Measurements from ENCODE around the gene TLL2.

TLL2 gene

DNA sequence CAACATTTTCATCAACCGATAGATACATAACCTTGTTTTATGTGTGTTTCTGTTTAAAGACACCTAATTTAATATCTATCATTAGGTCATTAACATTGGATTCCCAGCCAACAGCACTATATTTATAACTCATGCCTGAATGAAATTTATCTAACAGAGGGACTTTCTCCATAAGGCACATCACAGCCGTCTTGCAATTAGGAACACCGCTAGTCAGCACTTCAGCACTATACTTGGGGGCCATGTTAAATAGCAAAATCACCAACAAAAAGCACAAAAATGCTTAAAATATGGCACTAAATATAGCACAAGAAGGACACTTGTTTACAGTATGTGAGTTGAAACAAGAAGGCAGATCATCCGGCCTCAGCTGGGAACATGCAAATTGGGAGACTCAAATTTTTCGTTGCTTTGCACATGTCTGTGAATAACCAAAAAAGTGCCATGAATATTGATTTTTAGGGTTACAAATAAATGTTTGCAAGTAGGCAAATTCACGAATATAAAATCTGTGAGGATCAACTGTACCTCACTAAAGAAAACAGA lies 51.0 kb downstream of the TLL2 start:
- no peak for DNase-seq

DNA sequence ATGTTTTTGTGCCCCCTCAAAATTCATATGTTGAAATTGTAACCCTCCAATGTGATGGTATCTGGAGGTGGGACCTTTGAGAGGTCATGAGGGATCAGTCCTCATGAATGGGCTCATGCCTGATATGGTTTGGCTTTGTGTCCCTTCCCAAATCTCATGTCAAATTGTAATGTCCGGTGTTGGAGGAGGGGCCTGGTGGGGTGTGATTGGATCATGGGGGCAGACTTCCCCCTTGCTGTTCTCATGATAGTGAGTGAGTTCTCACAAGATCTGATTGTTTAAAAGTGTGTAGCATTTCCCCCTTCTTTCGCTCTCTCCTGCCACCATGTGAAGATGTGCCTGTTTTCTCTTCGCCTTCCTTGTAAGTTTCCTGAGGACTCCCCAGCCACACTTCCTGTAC lies 53.4 kb downstream of the TLL2 start:
- no peak for DNase-seq

DNA sequence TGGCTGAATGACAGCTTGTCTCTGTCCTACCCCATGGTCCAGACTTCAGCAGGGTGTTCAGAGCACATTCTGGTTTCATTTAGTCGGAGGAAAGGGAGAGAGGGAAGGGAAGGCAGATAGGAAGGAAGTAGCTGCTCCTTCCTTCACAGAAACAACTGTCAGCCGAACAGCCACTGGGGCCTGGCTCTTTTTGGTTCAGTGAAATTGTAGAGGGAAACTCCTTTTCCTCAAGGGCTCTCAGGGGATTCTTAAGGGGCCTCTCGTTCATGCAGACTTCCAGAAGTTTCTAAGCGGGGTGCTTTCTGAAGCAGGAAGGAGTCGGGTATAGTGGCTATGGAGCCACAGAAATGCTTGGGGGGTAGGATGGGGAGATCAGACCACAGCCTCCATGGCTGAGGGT lies 56.4 kb downstream of the TLL2 start:
- no peak for DNase-seq

DNA sequence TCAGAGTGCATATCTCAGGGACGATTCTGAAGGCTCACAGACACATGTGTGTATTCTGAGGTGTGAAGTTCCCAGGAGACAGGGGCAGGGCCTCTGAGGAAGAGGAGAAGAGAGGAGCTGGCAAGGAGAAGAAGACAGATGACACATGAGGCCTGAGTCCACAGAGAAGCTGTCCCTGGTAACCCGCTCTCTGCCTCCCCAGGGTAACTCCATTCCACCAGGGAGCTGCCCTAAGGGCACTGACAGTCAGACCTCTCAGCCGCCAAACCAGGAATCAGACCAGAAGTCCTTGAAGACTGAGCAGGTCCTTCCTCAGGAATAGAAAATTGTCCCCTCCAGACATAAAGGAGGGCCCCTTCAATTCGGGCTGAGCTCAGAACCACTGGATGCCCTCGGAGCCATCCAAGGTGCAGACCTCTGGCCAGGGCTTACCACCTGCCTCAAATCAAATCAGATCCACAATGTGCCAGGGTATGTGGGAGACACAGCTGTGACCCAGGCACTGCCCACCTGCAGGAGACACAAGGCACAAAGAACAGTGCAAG lies 57.4 kb downstream of the TLL2 start:
- DNase-seq: no peak

DNA sequence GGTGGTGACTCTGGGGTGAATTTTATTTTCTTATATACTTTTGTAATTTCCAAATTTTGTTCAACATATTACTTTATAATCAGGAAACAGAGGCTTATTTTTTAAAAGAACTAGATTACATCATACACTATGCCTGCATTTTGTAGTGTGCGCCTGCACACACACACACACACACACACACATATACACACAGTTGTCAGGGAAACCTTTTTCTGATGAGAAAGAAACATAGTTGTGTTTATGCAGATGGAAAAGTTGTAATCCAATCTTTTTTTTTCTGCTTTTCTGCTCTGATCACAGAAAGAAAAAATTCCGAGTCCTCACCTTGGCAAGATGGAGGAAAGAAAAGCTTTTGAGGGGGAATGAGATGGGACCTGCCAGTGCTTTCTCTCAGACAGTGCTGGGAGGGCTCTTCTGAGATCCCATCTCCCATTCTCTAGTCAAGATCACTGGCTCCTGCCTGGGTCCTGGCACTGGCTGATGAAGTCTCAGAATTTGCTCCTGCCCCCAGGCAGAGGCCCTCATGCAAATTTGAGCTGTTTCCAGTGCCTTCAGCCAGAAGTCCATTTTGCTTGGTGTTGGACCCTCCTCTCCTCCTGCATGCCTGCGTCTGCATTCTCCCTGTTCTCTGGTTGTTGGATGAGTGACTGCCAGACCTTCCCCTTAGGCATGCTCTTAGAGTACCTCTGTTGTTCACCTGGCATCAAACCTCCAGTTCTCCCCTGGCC lies 59.7 kb downstream of the TLL2 start:
- no peak for DNase-seq

DNA sequence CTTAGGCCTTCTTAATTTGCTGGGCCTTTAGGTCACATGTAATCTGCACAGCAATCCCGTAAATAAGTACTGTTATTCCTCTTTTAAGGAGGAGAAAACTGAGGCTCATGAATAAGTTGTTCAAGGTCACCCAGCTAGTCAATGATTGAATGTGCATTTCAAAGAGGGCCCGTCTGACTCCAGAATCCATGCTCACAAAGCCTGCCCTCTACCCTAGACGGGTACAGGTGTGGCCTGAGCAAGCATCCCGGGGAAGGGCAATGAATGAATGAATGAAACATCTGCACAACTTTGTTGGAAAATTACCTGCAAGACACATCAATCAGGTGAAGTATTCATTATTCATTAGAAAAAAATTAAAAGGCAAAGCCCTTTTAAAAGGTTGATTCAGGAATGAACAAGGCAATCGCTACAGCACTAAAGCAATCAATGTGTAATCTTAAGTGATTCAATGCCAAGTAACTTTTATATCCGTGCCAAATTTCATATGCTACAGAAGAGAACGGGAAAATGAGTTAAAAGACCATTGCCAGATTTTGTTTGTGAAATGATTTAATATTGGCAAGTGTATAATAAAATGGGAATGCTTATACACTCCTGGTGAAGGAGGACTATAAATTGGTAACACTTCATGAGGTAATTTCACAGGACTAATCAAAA lies 61.1 kb downstream of the TLL2 start:
- DNase-seq: no peak

DNA sequence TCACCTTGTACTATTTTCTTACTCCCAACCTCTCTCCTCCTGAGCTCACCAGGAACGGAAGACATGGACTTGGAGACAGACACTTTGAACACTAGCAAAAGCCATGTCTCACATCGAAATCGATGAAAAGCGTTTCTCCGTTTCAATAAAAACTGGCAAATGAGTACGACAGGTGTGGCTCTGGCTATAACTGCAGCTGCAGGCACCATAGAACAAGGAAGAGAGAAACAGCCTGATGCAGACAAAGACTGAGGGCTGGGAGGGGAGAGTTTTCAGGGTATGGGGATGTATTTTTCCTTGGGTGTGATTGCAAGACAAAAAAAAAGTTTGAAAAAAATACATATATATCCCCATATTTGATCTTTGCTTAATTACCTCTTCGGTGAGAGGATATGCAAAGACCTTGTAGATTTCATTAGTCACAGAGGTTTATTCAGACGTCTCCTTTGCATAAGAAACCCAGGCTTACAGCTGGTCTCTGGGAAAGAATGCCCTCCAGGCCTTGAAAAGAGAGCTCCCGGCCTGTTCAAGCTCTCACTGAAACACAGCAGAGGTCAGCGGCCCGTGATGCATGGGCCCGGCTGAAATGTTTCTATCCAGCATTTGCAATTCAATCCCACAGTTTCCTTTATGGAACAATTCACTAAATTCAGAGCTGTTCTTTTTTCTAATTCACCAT lies 63.1 kb downstream of the TLL2 start:
- no peak for DNase-seq

DNA sequence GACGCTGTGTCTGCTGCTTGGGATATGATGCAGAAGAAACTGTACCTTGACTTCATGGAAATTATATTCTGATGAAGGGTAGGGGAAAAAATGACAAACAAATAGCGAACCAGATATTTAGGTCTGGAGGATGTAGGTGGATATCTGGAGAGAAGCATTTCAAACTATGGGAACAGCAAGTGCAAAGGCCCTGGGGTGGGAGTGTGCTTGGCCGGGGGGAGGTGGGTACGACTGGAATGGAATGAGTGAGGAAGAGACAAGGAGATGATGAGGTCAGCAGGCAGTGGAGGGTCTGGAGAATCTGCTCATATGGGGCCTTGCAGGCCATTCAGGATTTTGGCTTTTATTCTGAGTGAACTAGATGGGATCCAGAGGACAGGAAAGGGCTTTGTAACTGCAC lies 65.2 kb downstream of the TLL2 start:
- DNase-seq: no peak

DNA sequence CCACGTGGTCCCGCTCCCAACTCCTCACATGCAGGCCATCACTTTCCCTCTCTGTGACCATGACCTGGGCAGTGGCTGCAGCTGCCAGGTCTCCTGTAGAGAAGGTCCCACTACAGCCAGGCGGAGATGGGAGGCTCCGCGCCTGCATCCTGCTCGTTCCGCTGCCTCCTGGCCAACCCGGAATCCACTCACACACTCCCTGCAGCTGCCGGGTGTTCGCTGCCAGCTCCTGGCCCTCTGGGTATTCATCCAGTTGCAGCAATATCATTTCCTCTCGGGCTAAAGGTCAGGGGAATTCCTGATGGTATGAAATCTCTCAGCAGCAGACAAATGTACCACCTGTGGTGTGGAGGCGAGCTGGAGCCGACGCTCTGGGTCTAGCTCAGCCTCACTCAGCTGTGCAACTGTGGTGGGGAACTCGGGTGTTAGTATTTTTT lies 65.7 kb downstream of the TLL2 start:
- no peak for DNase-seq

DNA sequence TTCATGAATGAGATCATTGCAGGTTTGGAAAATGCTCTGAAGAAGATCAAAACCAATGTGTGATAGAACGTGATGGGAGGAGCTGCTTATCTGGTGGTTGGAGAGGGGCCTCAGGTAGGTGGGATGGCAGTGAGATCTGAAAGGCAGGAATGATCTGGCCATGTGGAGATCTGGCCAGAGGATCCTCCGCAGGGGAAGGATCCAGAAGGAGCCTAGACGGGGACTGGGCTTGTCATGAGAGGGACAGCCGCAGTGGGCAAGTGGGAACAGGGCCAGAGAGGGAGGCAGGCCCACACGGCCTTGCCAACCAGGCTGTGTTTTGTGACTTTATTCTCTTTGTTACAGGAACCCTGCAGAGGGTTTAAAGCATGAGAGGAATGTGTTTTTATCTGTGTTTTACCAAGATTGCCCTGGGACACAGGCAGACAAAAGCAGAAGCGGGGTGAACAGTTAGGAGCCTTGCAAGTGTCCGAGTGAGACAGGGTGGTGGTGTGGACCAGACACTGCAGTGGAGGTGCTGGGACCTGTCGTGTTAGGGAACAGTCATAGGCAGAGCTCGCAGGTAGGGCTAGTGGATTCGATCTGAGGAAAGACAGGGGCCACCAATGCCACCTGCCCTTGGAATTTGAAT lies 66.6 kb downstream of the TLL2 start:
- DNase-seq: no peak

DNA sequence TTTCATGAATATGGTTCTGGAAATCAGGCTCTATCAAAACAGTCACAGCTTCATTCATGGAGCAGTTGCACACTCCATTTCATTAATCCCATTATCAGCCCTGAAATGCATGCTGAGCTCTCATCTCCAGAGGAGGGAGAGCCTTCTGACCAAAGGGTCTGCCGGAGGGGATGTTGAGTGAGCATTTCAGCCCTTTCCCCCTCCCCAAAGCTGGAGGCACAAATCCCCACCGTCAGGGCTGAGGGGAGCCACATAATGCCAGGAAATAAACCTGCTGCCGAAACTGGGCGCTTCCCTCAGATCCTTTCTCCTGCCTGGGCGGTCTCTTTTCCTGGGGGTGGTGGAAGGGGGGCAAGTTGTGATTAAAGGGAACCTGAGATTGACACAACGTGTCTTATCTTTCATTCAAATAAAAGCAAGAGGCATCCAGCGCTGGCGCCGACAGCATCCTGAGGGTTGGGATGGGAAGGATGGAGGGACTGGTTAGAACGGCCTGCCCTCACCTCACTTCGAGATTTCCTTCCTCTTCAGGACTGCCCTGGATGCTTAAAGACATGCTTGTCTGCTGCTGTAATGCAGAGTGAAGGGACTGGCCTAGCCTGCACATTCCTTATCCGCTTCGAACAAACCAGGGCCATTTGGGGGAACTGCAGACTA lies 71.6 kb downstream of the TLL2 start:
- DNase-seq: no peak

DNA sequence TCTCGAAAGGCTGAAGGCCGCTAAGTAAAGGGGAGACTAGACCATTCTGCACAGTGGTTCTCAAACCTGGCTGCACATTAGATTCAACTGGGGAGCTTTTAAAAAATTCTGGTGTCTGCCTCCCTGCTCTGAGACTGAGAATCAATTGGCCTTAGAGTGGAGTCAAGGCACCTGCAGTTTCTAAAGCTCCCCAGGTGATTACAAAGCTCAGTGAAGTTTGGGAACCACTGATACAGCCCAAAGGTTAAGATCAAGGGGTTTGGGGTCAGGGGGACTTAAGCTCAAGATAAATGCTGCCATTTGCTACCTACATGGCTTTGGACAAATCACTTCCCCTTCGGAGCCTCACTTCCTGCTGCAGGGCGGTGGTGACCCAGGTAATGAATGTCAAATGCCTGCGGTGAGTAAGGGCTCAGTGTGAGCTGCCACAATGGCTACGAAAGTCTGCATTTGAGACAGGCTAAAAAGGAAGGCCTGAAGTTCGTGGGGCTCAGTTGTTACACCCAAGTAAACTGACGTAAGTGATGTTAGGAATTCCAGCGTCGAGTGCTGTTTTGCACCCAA lies 72.3 kb downstream of the TLL2 start:
- no peak for DNase-seq

DNA sequence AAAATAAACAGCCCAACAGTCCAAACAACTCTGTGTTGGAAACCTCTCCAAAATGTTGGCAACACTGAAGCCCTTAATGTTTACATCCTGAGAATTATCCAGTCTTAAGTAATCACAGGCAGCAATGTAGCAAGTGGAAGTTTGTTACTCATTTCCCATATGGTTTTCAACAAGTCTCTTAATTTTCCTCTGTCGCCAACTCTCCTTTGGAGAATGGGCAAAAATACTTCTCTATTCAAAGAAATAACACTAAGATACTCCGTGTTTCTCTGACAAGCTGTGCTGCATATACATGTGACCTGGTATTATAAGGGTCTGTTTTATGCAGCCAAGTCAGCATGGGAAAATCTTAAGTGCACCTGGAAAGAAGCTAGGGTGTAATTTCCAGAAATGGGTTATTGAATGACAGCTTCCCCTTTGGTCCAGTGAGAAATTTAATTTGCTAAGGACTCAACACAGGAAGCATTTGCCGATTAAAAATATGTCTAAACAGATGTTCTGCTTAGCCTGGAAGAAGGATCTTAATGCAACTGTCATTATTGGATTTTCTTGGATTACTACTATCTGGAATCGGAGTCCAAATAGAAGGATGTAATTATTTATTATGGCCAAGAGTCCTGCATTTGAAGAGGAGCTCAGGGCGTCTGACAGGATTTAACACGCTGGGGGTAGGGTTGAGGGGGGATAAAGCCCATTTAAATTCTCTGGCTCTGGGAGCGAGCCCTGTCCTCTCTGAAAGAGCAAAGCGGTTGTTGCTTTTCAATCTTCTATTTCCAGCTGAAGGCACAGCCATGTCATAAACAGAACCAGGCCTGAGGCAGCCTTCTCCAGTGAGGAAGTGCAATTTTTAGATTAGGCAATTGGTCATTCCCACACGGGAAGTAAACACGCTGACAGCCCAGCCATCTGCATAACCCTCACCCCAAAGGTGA lies 73.1 kb downstream of the TLL2 start:
- no peak for DNase-seq

DNA sequence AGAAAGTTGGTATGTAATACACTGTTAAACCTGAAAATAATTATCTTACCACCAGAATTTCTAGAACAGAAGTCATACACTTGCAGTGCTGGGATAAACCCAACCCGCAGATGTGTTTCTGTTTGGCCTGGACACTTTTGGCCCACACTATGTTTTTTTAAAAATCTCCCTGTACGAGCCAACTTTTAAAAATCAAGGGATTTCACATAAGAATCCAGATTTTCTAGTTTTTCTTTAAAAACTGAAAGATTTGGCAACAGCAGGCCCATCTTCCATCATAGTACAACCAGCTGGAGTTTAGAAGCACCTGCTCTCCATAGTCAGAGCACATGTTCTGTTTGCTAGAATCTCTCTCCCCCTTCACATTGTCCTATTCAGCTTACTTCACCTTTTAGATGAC lies 74.0 kb downstream of the TLL2 start:
- no peak for DNase-seq

DNA sequence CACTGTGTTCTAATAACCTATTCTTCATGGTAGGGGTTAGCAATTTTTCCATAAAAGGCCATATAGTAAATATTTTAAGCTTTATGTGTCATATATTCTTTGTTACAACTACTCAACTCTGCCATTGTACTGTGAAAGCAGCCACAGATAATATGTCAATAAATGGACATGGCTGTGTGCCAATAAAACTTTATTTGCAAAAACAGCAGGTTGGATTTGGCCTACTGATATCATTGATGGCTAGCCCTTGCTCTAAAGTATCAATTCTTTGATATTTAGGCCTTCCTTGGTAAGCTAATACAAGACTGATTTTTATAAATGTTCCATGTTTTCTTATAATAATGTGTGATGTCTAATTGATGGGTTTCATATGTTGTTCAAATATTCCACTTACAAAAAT lies 77.7 kb downstream of the TLL2 start:
- no peak for DNase-seq

DNA sequence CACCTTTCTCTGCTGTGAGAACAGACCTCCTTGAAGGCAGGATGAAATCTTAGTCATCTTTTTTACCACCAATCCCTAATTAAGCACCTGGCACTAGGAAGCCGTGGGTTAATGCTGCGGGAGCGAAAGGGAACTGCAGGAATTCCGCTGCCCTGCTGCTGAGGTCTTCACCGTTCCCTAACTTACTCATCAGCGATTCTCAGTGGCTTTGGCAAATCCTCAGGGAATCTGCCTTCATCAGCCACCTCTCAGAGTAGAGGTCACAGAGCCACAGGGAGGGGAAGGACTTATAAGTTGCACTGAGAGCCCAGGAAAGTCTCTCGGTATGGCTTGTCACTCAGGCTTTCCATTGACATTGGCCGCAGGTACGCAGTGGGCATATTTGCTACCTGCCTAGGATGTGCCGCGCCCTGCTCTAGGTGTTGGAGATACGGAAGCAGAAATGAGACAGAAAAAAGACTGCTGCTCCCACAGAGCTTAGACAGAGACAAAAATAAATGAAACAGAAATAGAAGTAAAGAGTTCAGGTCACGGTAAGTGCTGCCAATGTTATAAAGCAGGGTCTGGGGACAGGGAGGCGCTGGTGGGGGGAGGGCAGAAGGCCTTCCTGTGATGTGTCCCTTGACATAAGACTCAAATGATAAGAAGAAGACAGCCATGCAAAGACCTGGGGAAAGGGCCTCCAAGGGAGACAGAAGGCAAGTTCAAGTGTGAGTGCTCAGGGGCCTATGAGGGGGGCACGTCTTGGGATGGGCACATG lies 82.3 kb downstream of the TLL2 start:
- no peak for DNase-seq

DNA sequence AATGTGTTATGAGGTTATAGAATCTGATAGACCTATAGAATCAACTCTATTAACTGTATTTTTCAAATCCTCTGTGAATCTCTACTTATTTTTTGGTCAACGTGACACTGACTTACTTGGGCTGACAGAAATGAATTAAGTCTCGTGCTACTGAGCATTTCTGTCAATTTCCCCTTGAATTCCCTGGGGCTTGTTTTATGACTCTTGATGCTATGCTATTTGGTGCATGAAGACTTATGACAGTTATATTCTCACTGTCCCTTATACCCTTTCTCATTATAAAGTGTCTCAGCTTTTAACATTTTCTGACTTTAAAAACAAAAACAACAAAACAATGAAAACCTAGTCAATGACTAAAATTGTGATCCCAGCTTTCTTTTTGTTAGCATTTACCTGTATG lies 86.4 kb downstream of the TLL2 start:
- DNase-seq: no peak

DNA sequence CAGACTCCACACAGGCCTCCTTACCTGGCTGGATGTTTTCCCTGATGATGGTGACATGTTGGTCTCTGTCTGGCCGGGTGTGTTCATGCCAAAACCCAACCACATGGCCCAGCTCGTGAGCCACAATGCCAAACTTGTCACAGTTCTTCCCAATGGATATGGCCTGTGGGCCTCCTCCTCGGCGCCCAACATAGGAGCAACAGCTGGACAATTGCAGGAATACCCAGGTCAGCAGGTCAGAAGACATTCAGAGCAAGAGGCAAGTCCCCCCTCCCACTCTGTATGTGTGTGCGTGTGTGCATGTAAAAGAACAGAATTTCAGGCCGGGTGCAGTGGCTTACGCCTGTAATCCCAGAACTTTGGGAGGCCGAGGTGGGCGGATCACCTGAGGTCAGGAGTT lies 91.2 kb downstream of the TLL2 start:
- no peak for DNase-seq

DNA sequence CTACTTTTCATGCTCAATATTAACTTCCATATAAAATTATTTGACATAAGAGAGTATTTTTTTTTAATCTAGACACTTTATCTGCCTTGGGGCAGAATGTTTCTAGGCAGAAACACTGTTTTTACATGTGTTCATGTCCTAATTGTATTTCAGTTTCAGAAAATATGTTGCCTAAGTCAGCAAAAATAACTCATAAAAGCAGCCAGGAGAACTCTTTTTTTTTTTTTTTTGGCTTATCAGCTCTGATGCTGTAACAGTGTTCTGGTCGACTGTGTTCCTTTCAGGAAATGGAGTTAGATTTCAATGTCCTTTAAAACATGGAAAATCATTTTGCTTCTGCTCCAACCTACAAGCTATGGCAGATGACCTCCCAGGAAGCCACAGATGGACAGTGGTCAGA lies 91.7 kb downstream of the TLL2 start:
- no peak for DNase-seq
